BLaER1 treated with 17β-estradiol and CSF1 and Interleukin-3, amounts not matched to agents 10 nM and 100 nM (cell line): ENCODE data around the gene KRT82.

Experiments
- H3K27ac ChIP-seq, 11 experiments: shearing (Covaris generic); formaldehyde crosslinking; 2 replicates each; pipeline ENCODE4 v1.8.1; 2022
- H3K27me3 ChIP-seq, 11 experiments: shearing (Covaris generic); formaldehyde crosslinking; 2 replicates each; pipeline ENCODE4 v1.8.1; 2022
- H3K36me3 ChIP-seq, 11 experiments: shearing (Covaris generic); formaldehyde crosslinking; 2 replicates each; pipeline ENCODE4 v1.8.1; 2022
- H3K4me1 ChIP-seq, 10 experiments: shearing (Covaris generic); formaldehyde crosslinking; 2 replicates each; pipeline ENCODE4 v1.8.1; 2022
- H3K4me2 ChIP-seq, 11 experiments: shearing (Covaris generic); formaldehyde crosslinking; 2 replicates each; pipeline ENCODE4 v1.8.1; 2022
- H3K4me3 ChIP-seq, 10 experiments: shearing (Covaris generic); formaldehyde crosslinking; 2 replicates each; pipeline ENCODE4 v1.8.1; 2022
- H3K9ac ChIP-seq, 11 experiments: shearing (Covaris generic); formaldehyde crosslinking; 2 replicates each; pipeline ENCODE4 v1.8.1; 2022
- H3K9me3 ChIP-seq, 11 experiments: shearing (Covaris generic); formaldehyde crosslinking; replicated peaks in 1 of 11; 2 replicates each; pipeline ENCODE4 v1.8.1; 2022
- H4K20me1 ChIP-seq, 11 experiments: shearing (Covaris generic); formaldehyde crosslinking; 2 replicates each; pipeline ENCODE4 v1.8.1; 2022
- Cebpa-rat ChIP-seq, 11 experiments: shearing (Covaris generic); IDR thresholded peaks; 2 replicates each; pipeline ENCODE4 v1.8.1; 2022

Gene KRT82

DNA sequence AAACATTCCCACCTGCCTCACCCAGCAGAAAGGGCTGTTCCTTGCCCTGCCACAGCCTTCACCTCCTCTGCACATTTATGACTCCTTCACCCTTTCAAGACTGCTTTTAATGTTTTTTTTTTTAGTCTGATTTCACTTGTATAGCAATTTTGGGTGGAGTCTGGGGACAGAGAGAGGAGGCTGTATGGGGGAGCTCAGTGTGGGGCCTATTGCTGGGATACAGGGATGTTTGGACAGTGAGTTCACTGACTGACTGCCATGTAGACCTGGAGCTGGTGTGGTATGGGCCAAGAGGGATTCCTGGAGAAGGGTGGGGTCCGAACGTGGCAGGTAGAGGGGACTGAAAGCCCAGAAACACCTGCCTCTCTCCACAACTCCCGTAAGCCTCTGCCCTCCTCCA, 36.9 kb downstream of the KRT82 start:
- Histone ChIP-seq H3K4me2 (no peak overlapping the region), H3K9ac (no peak overlapping the region), H3K36me3 (no peaks in the 10 kb centered on the region), H3K27me3 (no peaks in the 10 kb centered on the region), H3K27ac (no peak overlapping the region), H3K4me1 (peaks cover 0 to 11% (median 0%) of the 10 kb centered on the region in 10 experiments; a peak in 2 of 20 replicates), H4K20me1 (no peaks in the 10 kb centered on the region; a peak in 1 of 22 replicates), H3K9me3 (no peaks in the 10 kb centered on the region), H3K4me3 (no peak overlapping the region)
- TF ChIP-seq Cebpa-rat (IDR thresholded peaks at IDR 0.05) = no peak

- H3K4me1 ChIP-seq = peaks cover 0 to 11% (median 0%) of the 10 kb centered on the region in 10 experiments; a peak in 2 of 20 replicates
- H3K27me3 ChIP-seq = no peaks in the 10 kb centered on the region
- no peak overlapping the region for H3K4me2 ChIP-seq
- no peaks in the 10 kb centered on the region; a peak in 1 of 22 replicates for H4K20me1 ChIP-seq
- H3K27ac ChIP-seq = no peak overlapping the region
- no peak for TF ChIP-seq Cebpa-rat (IDR thresholded peaks at IDR 0.05)
- H3K4me3 ChIP-seq = no peak overlapping the region
- H3K9me3 ChIP-seq = no peaks in the 10 kb centered on the region
- H3K9ac ChIP-seq = no peak overlapping the region
- H3K36me3 ChIP-seq = no peaks in the 10 kb centered on the region
Observed at GRCh38 chr12:52368508-52368907, 37.6 kb downstream of the KRT82 start.

- Histone ChIP-seq H3K9ac (no peak overlapping the region), H3K36me3 (no peaks in the 10 kb centered on the region), H3K27me3 (no peaks in the 10 kb centered on the region), H4K20me1 (no peaks in the 10 kb centered on the region; a peak in 1 of 22 replicates), H3K4me2 (no peak overlapping the region), H3K9me3 (no peaks in the 10 kb centered on the region), H3K4me3 (no peak overlapping the region), H3K27ac (no peak overlapping the region), H3K4me1 (peaks cover 0 to 11% (median 0%) of the 10 kb centered on the region in 10 experiments; a peak in 2 of 20 replicates)
- TF ChIP-seq Cebpa-rat (IDR thresholded peaks at IDR 0.05) = no peak
Observed at GRCh38 chr12:52367876-52368275, 38.3 kb downstream of the KRT82 start.

DNA sequence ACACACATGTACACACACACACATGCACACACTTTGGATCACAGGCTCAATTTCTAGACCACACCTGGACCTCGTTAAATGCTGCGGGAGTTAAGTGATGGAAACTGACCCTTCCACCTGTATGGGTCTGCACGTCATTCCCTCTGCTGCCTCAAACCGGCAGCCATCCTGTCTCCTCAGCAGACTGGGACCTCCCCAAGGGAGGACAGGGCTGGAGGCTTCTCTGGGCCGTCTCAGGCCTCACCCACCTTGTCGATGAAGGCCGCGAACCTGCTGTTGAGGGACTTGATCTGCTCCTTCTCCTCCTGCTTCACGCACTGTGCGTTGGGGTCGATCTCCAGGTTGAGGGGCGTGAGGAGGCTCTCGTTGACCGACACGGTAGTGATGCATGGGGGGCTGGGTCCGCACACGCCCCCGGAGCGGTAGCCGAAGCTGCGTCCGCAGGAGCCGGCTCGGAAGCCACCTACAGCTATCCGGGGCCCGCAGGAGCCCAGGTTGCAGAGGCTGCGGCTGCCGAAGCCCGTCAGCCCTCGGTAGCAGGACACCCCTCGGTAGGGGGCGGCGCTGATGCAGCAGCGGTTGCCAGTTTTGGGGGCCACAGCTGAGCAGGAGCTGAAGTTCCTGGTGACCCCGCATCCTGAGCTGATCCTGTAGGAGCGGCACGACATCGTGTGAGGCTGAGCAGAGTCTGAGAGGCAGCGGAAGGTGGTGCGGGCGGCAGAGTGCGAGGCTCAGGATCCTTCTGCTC, 39.2 kb downstream of the KRT82 start, which contains the start of gene KRT85:
Gene KRT85, minus strand, starts transcription at position 744 of the 748 bp plus-strand sequence. Its CDS starts 76 bp downstream, at position 668.
- H3K27ac ChIP-seq = no peak within 1 kb of the TSS
- no peaks in the 10 kb centered on the region for H3K36me3 ChIP-seq
- peaks cover 0 to 7% (median 0%) of the 10 kb centered on the region in 10 experiments; a peak in 2 of 20 replicates for H3K4me1 ChIP-seq
- H3K9me3 ChIP-seq = no peaks in the 10 kb centered on the region
- TF ChIP-seq Cebpa-rat (IDR thresholded peaks at IDR 0.05) = no peak
- H3K4me2 ChIP-seq = no peak within 1 kb of the TSS
- no peak within 1 kb of the TSS for H3K4me3 ChIP-seq
- H3K9ac ChIP-seq = no peak within 1 kb of the TSS
- no peaks in the 10 kb centered on the region; a peak in 1 of 22 replicates for H4K20me1 ChIP-seq
- no peaks in the 10 kb centered on the region for H3K27me3 ChIP-seq

DNA sequence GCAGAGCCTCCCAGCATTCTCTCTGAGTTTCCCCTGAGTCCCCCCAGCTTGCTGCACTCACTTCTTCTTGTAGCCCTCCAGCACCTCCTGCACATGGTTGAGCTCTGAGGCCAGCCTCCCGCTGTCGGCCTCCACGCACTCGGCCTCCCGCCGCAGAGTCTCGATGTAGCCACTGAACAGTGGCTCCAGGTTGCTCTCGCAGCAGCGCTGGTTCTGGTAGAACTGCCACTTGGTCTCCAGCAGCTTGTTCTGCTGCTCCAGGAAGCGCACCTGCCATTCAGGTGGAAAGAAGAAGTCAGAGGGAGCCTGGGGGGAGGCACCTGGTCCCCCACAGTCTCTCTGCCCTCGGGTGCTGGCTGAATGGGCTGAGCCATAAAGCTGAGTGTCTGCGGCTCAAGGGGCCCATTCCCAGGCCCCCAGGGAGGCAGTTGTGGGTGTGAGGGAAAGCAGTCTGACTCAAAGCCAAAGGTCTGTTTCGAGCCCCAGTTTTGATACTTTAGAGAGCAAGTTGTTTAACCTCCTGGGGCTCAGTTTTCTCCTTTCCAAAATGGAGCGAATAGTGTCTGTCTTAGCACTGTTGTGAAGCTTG, 41.1 kb downstream of the KRT82 start:
- no peaks in the 10 kb centered on the region for H3K9me3 ChIP-seq
- 0 out of 22 replicates have a peak overlapping the region, but pooled peaks of 3 of the 11 experiments have one; percentile 5 to 23 (median 19) for H3K4me2 ChIP-seq
- H3K36me3 ChIP-seq = no peaks in the 10 kb centered on the region
- no peak for TF ChIP-seq Cebpa-rat (IDR thresholded peaks at IDR 0.05)
- no peaks in the 10 kb centered on the region for H3K27me3 ChIP-seq
- H3K9ac ChIP-seq = no peak overlapping the region
- H3K27ac ChIP-seq = no peak overlapping the region
- peaks cover 0 to 24% (median 15%) of the 10 kb centered on the region in 10 experiments; a peak in 14 of 20 replicates for H3K4me1 ChIP-seq
- H3K4me3 ChIP-seq = no peak overlapping the region
- H4K20me1 ChIP-seq = no peaks in the 10 kb centered on the region; a peak in 1 of 22 replicates

GRCh38 chr12:52364061-52364460, 42.1 kb downstream of the KRT82 start:
- H3K27ac ChIP-seq = no peak overlapping the region

GRCh38 chr12:52363111-52363679, 42.9 kb downstream of the KRT82 start:
- no peaks in the 10 kb centered on the region for H3K27me3 ChIP-seq

More at GRCh38 chr12:52364061-52364460, 42.1 kb downstream of the KRT82 start:
- H3K9ac ChIP-seq = no peak overlapping the region
- H4K20me1 ChIP-seq = no peaks in the 10 kb centered on the region; a peak in 1 of 22 replicates
- peaks cover 0 to 33% (median 19%) of the 10 kb centered on the region in 10 experiments; a peak in 15 of 20 replicates for H3K4me1 ChIP-seq
- TF ChIP-seq Cebpa-rat (IDR thresholded peaks at IDR 0.05) = no peak
- H3K4me2 ChIP-seq = no peak overlapping the region
- no peaks in the 10 kb centered on the region for H3K27me3 ChIP-seq
- H3K4me3 ChIP-seq = no peak overlapping the region
- H3K36me3 ChIP-seq = no peaks in the 10 kb centered on the region
- no peaks in the 10 kb centered on the region for H3K9me3 ChIP-seq

GRCh38 chr12:52362118-52362726, 43.9 kb downstream of the KRT82 start:
- Histone ChIP-seq H3K4me2 (no peak overlapping the region), H3K4me1 (peaks cover 9 to 51% (median 35%) of the 10 kb centered on the region in 10 experiments), H3K9ac (no peak overlapping the region), H3K27ac (no peak overlapping the region), H3K4me3 (no peak overlapping the region), H3K9me3 (no peaks in the 10 kb centered on the region), H3K27me3 (no peaks in the 10 kb centered on the region), H3K36me3 (no peaks in the 10 kb centered on the region), H4K20me1 (no peaks in the 10 kb centered on the region)
- no peak for TF ChIP-seq Cebpa-rat (IDR thresholded peaks at IDR 0.05)

More at GRCh38 chr12:52363111-52363679, 42.9 kb downstream of the KRT82 start:
- no peak for TF ChIP-seq Cebpa-rat (IDR thresholded peaks at IDR 0.05)
- Histone ChIP-seq H3K4me1 (peaks cover 8 to 42% (median 27%) of the 10 kb centered on the region in 10 experiments), H3K27ac (no peak overlapping the region), H4K20me1 (no peaks in the 10 kb centered on the region), H3K4me3 (no peak overlapping the region), H3K9ac (no peak overlapping the region), H3K9me3 (no peaks in the 10 kb centered on the region), H3K36me3 (no peaks in the 10 kb centered on the region), H3K4me2 (no peak overlapping the region)

- Histone ChIP-seq H3K9me3 (0 out of 22 replicates have a peak, but pooled peaks cover 0 to under 1% (median 0%) of the 10 kb centered on the region in 11 experiments), H3K4me1 (peaks cover 9 to 55% (median 36%) of the 10 kb centered on the region in 10 experiments), H3K4me2 (peak overlapping the region in 6 of 11 experiments; percentile 40 to 72 (median 58); a peak in 11 of 22 replicates), H4K20me1 (no peaks in the 10 kb centered on the region), H3K27me3 (no peaks in the 10 kb centered on the region), H3K9ac (no peak overlapping the region), H3K4me3 (no peak overlapping the region), H3K36me3 (no peaks in the 10 kb centered on the region), H3K27ac (no peak overlapping the region)
- TF ChIP-seq Cebpa-rat (IDR thresholded peaks at IDR 0.05) = no peak
Observed at GRCh38 chr12:52361553-52361952, 44.6 kb downstream of the KRT82 start.
